ENCODE data around the gene ATP9B.

ATP9B gene

GRCh38 chr18:79309614-79310358 is 240.6 kb downstream of the ATP9B start (continued):
- TF ChIP-seq, protein P1, sequence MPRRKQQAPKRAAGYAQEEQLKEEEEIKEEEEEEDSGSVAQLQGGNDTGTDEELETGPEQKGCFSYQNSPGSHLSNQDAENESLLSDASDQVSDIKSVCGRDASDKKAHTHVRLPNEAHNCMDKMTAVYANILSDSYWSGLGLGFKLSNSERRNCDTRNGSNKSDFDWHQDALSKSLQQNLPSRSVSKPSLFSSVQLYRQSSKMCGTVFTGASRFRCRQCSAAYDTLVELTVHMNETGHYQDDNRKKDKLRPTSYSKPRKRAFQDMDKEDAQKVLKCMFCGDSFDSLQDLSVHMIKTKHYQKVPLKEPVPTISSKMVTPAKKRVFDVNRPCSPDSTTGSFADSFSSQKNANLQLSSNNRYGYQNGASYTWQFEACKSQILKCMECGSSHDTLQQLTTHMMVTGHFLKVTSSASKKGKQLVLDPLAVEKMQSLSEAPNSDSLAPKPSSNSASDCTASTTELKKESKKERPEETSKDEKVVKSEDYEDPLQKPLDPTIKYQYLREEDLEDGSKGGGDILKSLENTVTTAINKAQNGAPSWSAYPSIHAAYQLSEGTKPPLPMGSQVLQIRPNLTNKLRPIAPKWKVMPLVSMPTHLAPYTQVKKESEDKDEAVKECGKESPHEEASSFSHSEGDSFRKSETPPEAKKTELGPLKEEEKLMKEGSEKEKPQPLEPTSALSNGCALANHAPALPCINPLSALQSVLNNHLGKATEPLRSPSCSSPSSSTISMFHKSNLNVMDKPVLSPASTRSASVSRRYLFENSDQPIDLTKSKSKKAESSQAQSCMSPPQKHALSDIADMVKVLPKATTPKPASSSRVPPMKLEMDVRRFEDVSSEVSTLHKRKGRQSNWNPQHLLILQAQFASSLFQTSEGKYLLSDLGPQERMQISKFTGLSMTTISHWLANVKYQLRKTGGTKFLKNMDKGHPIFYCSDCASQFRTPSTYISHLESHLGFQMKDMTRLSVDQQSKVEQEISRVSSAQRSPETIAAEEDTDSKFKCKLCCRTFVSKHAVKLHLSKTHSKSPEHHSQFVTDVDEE (CRISPR knock-in tag; IDR thresholded peaks at IDR 0.05): no peak

DNA sequence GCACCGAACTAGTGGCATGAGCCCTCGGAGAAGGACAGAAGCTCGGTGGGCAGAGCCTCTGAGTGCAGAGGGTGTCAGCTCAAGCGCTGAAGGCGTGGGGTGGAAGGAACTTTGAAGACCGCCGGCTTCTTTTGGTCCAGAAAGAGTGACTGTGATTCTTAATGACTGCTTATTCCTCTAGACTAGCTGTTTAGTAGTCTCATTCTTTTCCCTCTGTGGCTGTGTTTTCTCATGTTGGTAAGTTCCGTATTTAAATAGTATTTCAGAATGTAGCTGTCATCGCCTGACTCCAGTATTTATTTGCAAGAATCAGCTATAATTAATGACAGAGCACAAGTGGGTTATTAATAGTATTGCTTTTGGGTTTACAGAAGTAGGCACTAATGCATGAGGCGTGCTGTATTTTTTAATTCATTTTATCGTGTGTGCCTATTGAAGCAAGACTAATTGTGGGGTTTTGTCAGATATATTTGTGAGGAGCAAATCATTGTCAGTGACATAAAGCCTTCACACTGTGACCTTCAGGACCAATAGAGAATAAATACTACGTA is 245.7 kb downstream of the ATP9B start:
- no peak for TF ChIP-seq OSR1 (CRISPR knock-in tag; IDR thresholded peaks at IDR 0.05)
- TF ChIP-seq ZFP30 (CRISPR knock-in tag; IDR thresholded peaks at IDR 0.05): no peak
- TF ChIP-seq ZNF70 (CRISPR knock-in tag; IDR thresholded peaks at IDR 0.05): no peak
- TF ChIP-seq ZNF8 (CRISPR knock-in tag; IDR thresholded peaks at IDR 0.05): no peak
- TF ChIP-seq, protein P2, sequence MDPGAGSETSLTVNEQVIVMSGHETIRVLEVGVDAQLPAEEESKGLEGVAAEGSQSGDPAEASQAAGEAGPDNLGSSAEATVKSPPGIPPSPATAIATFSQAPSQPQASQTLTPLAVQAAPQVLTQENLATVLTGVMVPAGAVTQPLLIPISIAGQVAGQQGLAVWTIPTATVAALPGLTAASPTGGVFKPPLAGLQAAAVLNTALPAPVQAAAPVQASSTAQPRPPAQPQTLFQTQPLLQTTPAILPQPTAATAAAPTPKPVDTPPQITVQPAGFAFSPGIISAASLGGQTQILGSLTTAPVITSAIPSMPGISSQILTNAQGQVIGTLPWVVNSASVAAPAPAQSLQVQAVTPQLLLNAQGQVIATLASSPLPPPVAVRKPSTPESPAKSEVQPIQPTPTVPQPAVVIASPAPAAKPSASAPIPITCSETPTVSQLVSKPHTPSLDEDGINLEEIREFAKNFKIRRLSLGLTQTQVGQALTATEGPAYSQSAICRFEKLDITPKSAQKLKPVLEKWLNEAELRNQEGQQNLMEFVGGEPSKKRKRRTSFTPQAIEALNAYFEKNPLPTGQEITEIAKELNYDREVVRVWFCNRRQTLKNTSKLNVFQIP (CRISPR knock-in tag; IDR thresholded peaks at IDR 0.05; ENCODE audit: borderline replicate concordance, low read depth): no peak
- TF ChIP-seq ZNF565 (CRISPR knock-in tag; conservative IDR thresholded peaks at IDR 0.05; ENCODE audit: low read depth): no peak
- TF ChIP-seq PATZ1 (CRISPR knock-in tag; IDR thresholded peaks at IDR 0.05; ENCODE audit: borderline replicate concordance): no peak
- TF ChIP-seq, protein P3, sequence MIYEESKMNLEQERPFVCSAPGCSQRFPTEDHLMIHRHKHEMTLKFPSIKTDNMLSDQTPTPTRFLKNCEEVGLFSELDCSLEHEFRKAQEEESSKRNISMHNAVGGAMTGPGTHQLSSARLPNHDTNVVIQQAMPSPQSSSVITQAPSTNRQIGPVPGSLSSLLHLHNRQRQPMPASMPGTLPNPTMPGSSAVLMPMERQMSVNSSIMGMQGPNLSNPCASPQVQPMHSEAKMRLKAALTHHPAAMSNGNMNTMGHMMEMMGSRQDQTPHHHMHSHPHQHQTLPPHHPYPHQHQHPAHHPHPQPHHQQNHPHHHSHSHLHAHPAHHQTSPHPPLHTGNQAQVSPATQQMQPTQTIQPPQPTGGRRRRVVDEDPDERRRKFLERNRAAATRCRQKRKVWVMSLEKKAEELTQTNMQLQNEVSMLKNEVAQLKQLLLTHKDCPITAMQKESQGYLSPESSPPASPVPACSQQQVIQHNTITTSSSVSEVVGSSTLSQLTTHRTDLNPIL (CRISPR knock-in tag; IDR thresholded peaks at IDR 0.05; ENCODE audit: low read depth): no peak
- ATAC-seq: no peak

DNA sequence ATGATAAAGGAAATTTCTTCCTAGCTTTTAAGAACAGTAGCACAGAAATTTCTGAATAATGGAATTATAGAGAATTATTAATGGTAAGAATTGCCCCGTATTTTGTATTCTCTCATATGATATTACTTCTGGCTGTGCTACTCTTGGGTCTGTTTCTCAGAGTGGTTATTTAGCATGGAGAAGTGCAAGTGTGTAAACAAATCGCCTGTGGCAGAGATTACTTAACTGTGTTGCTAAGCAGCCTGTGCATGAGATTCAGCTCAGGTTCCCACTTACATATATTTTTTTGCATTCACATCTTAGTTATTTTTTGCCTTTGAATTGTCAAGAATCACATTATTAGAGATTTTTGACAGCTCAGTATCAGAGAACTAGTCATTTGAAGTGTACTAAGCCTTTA is 246.4 kb downstream of the ATP9B start:
- TF ChIP-seq ESRRG (CRISPR knock-in tag; IDR thresholded peaks at IDR 0.05) (no peak), SNAI2 (CRISPR knock-in tag; IDR thresholded peaks at IDR 0.05) (no peak), OSR1 (CRISPR knock-in tag; IDR thresholded peaks at IDR 0.05) (no peak), BACH2 (CRISPR knock-in tag; IDR thresholded peaks at IDR 0.05; ENCODE audit: borderline replicate concordance) (no peak), ISL1 (CRISPR knock-in tag; IDR thresholded peaks at IDR 0.05) (no peak), ZNF565 (CRISPR knock-in tag; conservative IDR thresholded peaks at IDR 0.05; ENCODE audit: low read depth) (no peak), ZFP30 (CRISPR knock-in tag; IDR thresholded peaks at IDR 0.05) (no peak), CSRNP3 (CRISPR knock-in tag; IDR thresholded peaks at IDR 0.05) (no peak), ZNF8 (CRISPR knock-in tag; IDR thresholded peaks at IDR 0.05) (no peak), TCF4 (CRISPR knock-in tag; IDR thresholded peaks at IDR 0.05; ENCODE audit: borderline replicate concordance) (no peak), ZFP3 (CRISPR knock-in tag; IDR thresholded peaks at IDR 0.05) (no peak), PPARA (CRISPR knock-in tag; IDR thresholded peaks at IDR 0.05; ENCODE audit: borderline replicate concordance) (no peak), ARNTL (CRISPR knock-in tag; IDR thresholded peaks at IDR 0.05; ENCODE audit: borderline replicate concordance, low read depth) (no peak), GLIS3 (CRISPR knock-in tag; IDR thresholded peaks at IDR 0.05) (no peak)
- TF ChIP-seq, protein P1 (CRISPR knock-in tag; IDR thresholded peaks at IDR 0.05): no peak
- TF ChIP-seq, protein P2 (CRISPR knock-in tag; IDR thresholded peaks at IDR 0.05; ENCODE audit: borderline replicate concordance, low read depth): no peak
- ATAC-seq: no peak
